Type B pancreatic cell (in vitro differentiated cells): Measurements from ENCODE around the gene RBMS2. TPM values are rescaled to one million over a fixed set of nuclear protein-coding genes. Genes with fewer than 3 reads are reported as not detected.

Experiments used
- DNase-seq: peaks from one replicate; pipeline ENCODE4 v3.0.0; 2021; ENCODE audit warnings: mixed read lengths; ENCODE audit not compliant: unreplicated experiment; ENCODE audit errors: extremely low spot score
- H3K27ac Mint-ChIP-seq: 2 replicates; pipeline ENCODE4 v1.8.0; 2021; ENCODE audit warnings: mild to moderate bottlenecking, mixed read lengths
- H3K27me3 Mint-ChIP-seq: 2 replicates; pipeline ENCODE4 v1.8.0; 2021; ENCODE audit warnings: mixed read lengths
- H3K36me3 Mint-ChIP-seq: 2 replicates; pipeline ENCODE4 v1.8.0; 2021; ENCODE audit warnings: mixed read lengths
- H3K4me1 Mint-ChIP-seq: one replicate; pipeline ENCODE4 v1.8.0; 2021; ENCODE audit warnings: mixed read lengths; ENCODE audit not compliant: unreplicated experiment
- H3K4me3 Mint-ChIP-seq: 2 replicates; pipeline ENCODE4 v1.8.0; 2021; ENCODE audit warnings: mild to moderate bottlenecking, mixed read lengths
- H3K9me3 Mint-ChIP-seq: 2 replicates; pipeline ENCODE4 v1.8.0; 2021; ENCODE audit warnings: mixed read lengths
- total RNA-seq: library from RNA; stranded (reverse); gene quantifications from 2 replicates; pipeline ENCODE4 v1.2.1, GENCODE V29; 2021; ENCODE audit warnings: low replicate concordance
- TF ChIP-seq, protein P1 (sequence below): fragments of 200-600 bp; sonication (generic); conservative IDR thresholded peaks from 2 replicates; pipeline ENCODE4 v1.5.0; 2021; ENCODE audit warnings: antibody characterized with exemption, mild to moderate bottlenecking

RBMS2 gene
- total RNA-seq, 1 donor from 2014 or later = 42.7 TPM

DNA sequence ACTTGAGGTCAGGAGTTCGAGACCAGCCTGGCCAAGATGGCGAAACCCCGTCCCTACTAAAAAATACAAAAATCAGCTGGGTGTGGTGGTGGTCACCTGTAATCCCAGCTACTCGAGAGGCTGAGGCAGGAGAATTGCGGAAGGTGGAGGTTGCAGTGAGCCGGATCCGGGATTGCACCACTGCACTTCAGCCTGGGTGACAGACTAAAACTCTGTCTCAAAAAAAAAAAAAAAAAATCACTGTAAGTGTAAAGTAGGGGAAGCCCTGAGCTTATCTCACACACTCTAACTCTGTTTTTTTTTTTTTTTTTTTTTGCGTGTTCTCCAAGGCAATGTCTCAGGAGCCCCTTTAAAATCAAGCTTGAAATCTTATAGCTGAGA is 421 bp upstream of the RBMS2 start:
- TF ChIP-seq, protein P1, sequence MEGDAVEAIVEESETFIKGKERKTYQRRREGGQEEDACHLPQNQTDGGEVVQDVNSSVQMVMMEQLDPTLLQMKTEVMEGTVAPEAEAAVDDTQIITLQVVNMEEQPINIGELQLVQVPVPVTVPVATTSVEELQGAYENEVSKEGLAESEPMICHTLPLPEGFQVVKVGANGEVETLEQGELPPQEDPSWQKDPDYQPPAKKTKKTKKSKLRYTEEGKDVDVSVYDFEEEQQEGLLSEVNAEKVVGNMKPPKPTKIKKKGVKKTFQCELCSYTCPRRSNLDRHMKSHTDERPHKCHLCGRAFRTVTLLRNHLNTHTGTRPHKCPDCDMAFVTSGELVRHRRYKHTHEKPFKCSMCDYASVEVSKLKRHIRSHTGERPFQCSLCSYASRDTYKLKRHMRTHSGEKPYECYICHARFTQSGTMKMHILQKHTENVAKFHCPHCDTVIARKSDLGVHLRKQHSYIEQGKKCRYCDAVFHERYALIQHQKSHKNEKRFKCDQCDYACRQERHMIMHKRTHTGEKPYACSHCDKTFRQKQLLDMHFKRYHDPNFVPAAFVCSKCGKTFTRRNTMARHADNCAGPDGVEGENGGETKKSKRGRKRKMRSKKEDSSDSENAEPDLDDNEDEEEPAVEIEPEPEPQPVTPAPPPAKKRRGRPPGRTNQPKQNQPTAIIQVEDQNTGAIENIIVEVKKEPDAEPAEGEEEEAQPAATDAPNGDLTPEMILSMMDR = no peak

DNA sequence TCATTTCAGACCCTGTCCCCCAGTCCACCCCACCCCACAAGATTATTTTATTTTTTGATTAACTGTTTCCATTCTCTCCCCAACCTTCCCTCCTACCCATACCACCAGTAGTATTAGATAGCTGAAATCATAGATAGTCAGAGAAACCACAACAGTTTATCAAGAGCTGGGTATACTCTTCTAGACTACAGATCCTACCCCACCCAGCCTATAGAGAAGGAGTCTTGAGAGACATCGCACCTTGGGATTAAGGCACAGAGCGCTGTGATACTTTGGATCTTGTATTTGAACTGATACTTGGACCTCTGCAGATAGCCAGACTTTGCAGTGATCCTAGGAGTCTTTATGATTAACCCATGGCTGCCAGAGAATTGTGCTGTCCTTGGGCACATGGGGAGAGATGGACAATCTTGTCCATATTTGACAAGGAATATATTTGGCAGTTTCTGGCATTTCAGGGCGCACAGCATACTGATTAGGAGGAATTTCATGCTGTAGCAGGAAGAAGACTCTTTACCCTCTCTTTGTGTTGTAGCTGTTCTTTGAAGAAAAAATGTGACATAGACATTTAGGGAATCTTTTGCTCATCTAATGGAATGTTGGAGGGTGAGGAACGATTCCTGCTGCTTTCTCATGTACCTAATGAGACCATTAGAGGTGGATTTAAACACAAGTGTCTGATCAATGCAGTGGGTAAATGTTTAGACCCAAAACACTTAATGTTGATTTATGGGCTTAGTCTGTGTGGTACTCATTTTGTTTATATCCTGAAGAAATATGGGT is 982 bp downstream of the RBMS2 start:
- no peak for DNase-seq
- TF ChIP-seq, protein P1 = no peak
- Mint-ChIP-seq H3K27ac (peak overlapping the region; percentile 88), H3K27me3 (no peaks in the 10 kb centered on the region), H3K4me1 (peaks cover 27% of the 10 kb centered on the region), H3K9me3 (no peaks in the 10 kb centered on the region), H3K36me3 (no peaks in the 10 kb centered on the region), H3K4me3 (peak overlapping the region; percentile 92)

More for the DNA sequence above, 421 bp upstream of the RBMS2 start:
- DNase-seq = no peak
- Mint-ChIP-seq H3K4me3 (peak overlapping the region; percentile 92), H3K4me1 (peaks cover 21% of the 10 kb centered on the region), H3K27me3 (no peaks in the 10 kb centered on the region), H3K9me3 (no peaks in the 10 kb centered on the region), H3K36me3 (no peaks in the 10 kb centered on the region), H3K27ac (peak overlapping the region; percentile 88)

DNA sequence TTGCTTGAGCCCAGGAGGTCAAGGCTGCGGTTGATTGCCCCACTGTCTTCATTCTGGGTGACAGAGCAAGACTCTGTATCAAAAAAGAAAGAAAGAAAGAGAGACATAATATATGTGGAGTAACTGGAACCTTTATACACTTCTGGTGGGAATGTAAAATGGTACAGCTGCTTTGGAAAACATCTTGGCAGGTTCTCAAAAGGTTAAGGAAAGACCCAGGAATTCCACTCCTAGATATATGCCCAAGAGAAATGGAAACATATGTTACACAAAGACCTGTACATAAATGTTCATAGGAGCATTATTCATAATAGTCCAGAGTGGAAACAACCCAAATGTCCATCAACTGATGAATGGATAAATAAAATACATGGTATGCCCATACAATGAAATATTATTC is 7.2 kb downstream of the RBMS2 start:
- Mint-ChIP-seq H3K27ac (peak overlapping the region; percentile 26), H3K36me3 (no peaks in the 10 kb centered on the region), H3K9me3 (no peaks in the 10 kb centered on the region), H3K4me3 (no peak overlapping the region), H3K27me3 (no peaks in the 10 kb centered on the region), H3K4me1 (peaks cover 10% of the 10 kb centered on the region)
- TF ChIP-seq, protein P1 = no peak
- no peak for DNase-seq

- Mint-ChIP-seq H3K36me3 (no peaks in the 10 kb centered on the region), H3K9me3 (no peaks in the 10 kb centered on the region), H3K27ac (no peak overlapping the region), H3K4me3 (no peak overlapping the region), H3K27me3 (no peaks in the 10 kb centered on the region), H3K4me1 (peaks cover 6% of the 10 kb centered on the region)
- TF ChIP-seq, protein P1 = no peak
- no peak for DNase-seq
These were observed 8.0 kb downstream of the RBMS2 start for GRCh38 chr12:56529656-56530055.

- Mint-ChIP-seq H3K27ac (peak overlapping the region; percentile 16), H3K4me1 (peaks cover 6% of the 10 kb centered on the region), H3K9me3 (no peaks in the 10 kb centered on the region), H3K36me3 (no peaks in the 10 kb centered on the region), H3K27me3 (no peaks in the 10 kb centered on the region), H3K4me3 (no peak overlapping the region)
- TF ChIP-seq, protein P1 = no peak
- no peak for DNase-seq
These were observed 8.9 kb downstream of the RBMS2 start for GRCh38 chr12:56530390-56531055.
